NCI-H82 treated with DMSO at 0.1 percent for 48 hours (cell line): ENCODE data around the gene ELL2.

Experiments
- DNase-seq: peaks from one replicate; lab custom pipeline; 2025; ENCODE audit not compliant: unreplicated experiment; lab: John Stamatoyannopoulos, UW

ELL2 gene

GRCh38 chr5:95956900-95957293, 4.8 kb downstream of the ELL2 start:
- no peak for DNase-seq

GRCh38 chr5:95956021-95956899, 5.4 kb downstream of the ELL2 start:
- no peak for DNase-seq

- no peak for DNase-seq
These were observed 6.9 kb downstream of the ELL2 start for GRCh38 chr5:95954716-95955115.

- DNase-seq, result no peak
These were observed 8.5 kb downstream of the ELL2 start for GRCh38 chr5:95953021-95953702.

GRCh38 chr5:95951916-95952315, 9.7 kb downstream of the ELL2 start:
- DNase-seq, result no peak

GRCh38 chr5:95949810-95950209, 11.8 kb downstream of the ELL2 start:
- no peak for DNase-seq

- no peak for DNase-seq
These were observed 13.0 kb downstream of the ELL2 start for GRCh38 chr5:95948631-95949030.

GRCh38 chr5:95946451-95946850, 15.2 kb downstream of the ELL2 start:
- no peak for DNase-seq

- no peak for DNase-seq
These were observed 18.7 kb downstream of the ELL2 start for GRCh38 chr5:95942968-95943367.

- DNase-seq, result no peak
These were observed 19.2 kb downstream of the ELL2 start for GRCh38 chr5:95942414-95942813.

GRCh38 chr5:95941756-95942155, 19.9 kb downstream of the ELL2 start:
- DNase-seq, result no peak

- DNase-seq, result no peak
These were observed 20.6 kb downstream of the ELL2 start for GRCh38 chr5:95940758-95941682.

GRCh38 chr5:95939465-95939864, 22.2 kb downstream of the ELL2 start:
- no peak for DNase-seq

GRCh38 chr5:95938766-95939165, 22.9 kb downstream of the ELL2 start:
- no peak for DNase-seq

- no peak for DNase-seq
These were observed 23.3 kb downstream of the ELL2 start for GRCh38 chr5:95938347-95938746.

- DNase-seq, result no peak
These were observed 24.0 kb downstream of the ELL2 start for GRCh38 chr5:95937607-95938152.

- no peak for DNase-seq
These were observed 24.7 kb downstream of the ELL2 start for GRCh38 chr5:95936812-95937397.

GRCh38 chr5:95935553-95936100, 26.0 kb downstream of the ELL2 start:
- DNase-seq, result no peak

- DNase-seq, result no peak
These were observed 27.3 kb downstream of the ELL2 start for GRCh38 chr5:95934207-95934804.

GRCh38 chr5:95932941-95933340, 28.7 kb downstream of the ELL2 start:
- no peak for DNase-seq
